GM23248 (cell line): ENCODE data around the gene TFG.

ENCODE experiments used
- EZH2 ChIP-seq: fragments of 200-600 bp; sonication (generic); IDR thresholded peaks from 2 replicates; pipeline ENCODE4 v1.6.1; 2018; ENCODE audit warnings: antibody characterized with exemption, mild to moderate bottlenecking; ENCODE audit not compliant: insufficient read depth, poor library complexity, severe bottlenecking
- EZH2phosphoT487 ChIP-seq: fragments of 200-600 bp; sonication (generic); IDR thresholded peaks from 2 replicates; pipeline ENCODE4 v1.6.1; 2018; ENCODE audit warnings: antibody characterized with exemption, moderate library complexity, mild to moderate bottlenecking, low read depth; ENCODE audit not compliant: insufficient read depth

GRCh38 chr3:100761211-100761942 is 52.1 kb downstream of the TFG start:
- no peak for TF ChIP-seq EZH2
- no peak for TF ChIP-seq EZH2phosphoT487
